ENCODE data around the gene SLC29A4.

Gene SLC29A4

DNA sequence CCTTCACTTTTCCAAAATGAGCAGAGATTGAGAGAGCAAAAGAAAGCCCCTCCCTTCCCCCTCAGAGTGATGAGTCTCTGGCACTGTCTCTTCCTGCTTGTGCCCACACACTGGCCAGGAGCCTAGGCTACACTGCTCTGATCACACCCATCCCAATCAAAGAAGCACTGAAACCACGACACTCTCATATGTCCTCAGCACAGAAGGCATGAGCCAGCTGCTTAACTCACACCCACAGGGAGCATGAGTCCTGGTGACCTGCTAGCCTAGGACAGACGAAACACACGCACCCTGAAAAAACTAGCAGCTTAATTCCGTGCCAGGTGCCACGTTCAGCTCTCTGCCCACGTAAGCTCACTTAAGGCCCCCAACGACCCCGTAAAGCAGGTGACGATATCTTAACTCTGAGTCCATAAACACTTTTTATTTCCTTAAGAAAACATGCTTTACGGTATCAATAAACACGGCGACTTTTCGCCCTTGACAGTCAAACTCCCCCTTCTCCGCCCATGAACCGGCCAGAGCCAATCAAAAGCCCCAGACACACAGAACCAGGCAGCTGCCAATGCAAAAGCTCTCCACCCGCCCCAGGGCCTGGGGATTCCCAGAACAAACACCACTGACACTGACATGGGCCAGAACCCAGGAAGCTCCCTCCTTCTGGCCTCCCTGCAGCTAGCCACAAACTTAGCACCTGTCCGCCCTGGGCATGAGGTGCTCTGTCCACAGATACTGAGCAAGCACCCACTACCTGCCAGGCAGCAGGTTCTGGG, 71.9 kb downstream of the SLC29A4 start:
- no peaks in the 10 kb centered on the region for H3K27me3 ChIP-seq
- peaks cover 26% of the 10 kb centered on the region for H3K36me3 ChIP-seq
- peak overlapping the region; percentile 70 for H3K4me3 ChIP-seq (ENCODE audit: low read depth, low read length)
- TF ChIP-seq, protein P1, sequence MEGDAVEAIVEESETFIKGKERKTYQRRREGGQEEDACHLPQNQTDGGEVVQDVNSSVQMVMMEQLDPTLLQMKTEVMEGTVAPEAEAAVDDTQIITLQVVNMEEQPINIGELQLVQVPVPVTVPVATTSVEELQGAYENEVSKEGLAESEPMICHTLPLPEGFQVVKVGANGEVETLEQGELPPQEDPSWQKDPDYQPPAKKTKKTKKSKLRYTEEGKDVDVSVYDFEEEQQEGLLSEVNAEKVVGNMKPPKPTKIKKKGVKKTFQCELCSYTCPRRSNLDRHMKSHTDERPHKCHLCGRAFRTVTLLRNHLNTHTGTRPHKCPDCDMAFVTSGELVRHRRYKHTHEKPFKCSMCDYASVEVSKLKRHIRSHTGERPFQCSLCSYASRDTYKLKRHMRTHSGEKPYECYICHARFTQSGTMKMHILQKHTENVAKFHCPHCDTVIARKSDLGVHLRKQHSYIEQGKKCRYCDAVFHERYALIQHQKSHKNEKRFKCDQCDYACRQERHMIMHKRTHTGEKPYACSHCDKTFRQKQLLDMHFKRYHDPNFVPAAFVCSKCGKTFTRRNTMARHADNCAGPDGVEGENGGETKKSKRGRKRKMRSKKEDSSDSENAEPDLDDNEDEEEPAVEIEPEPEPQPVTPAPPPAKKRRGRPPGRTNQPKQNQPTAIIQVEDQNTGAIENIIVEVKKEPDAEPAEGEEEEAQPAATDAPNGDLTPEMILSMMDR (IDR thresholded peaks at IDR 0.05; ENCODE audit: low read depth, low read length) = no peak
- no peaks in the 10 kb centered on the region for H3K9me3 ChIP-seq
- H3K4me1 ChIP-seq = peaks cover 5% of the 10 kb centered on the region
- DNase-seq = peak; percentile 93

All from BE2C (cell line).